Stomach (tissue), 9 donors: ENCODE measurements around the gene TEX36. TPM values are rescaled to one million over a fixed set of nuclear protein-coding genes. Genes with fewer than 3 reads are reported as not detected.
"Not testable (repeated sequence)": the region's sequence is repeated elsewhere in the genome, so short reads cannot be mapped to it uniquely, and the experiment has no call there.

Experiments used
- DNase-seq, 2 donors: peaks; one replicate each; pipeline versions ENCODE4 v3.0.0 to v3.0.0-alpha.2; 2013 to 2019
- H3K27ac ChIP-seq, 5 donors: fragments of 200-600 bp in 4 of 5; sonication (generic) in 4 of 5; one replicate each; pipeline ENCODE4 v1.5.1; 2013 to 2019; ENCODE audit warnings: mild to moderate bottlenecking in 1 of 5, moderate library complexity in 1 of 5
- H3K27me3 ChIP-seq, 3 donors: fragments of 200-600 bp; sonication (generic); one replicate each; pipeline ENCODE4 v1.5.1; 2017 to 2019; ENCODE audit warnings: mixed run types in 1 of 3
- H3K36me3 ChIP-seq, 4 donors: fragments of 200-600 bp; sonication (generic); 1 replicate in 3 of 4; 2 replicates in 1 of 4; pipeline ENCODE4 v1.5.1; 2016 to 2019
- H3K4me1 ChIP-seq, 4 donors: fragments of 200-600 bp; sonication (generic); one replicate each; pipeline ENCODE4 v1.5.1; 2016 to 2019
- H3K4me3 ChIP-seq, 4 donors: fragments of 200-600 bp; sonication (generic) in 3 of 4; one replicate each; pipeline ENCODE4 v1.5.1; 2016 to 2019; ENCODE audit warnings: mild to moderate bottlenecking in 1 of 4
- H3K9me3 ChIP-seq, 4 donors: fragments of 200-600 bp; sonication (generic); one replicate each; pipeline ENCODE4 v1.5.1; 2016 to 2019
- EP300 ChIP-seq: sonication (generic); formaldehyde crosslinking; IDR thresholded peaks from one replicate; pipeline ENCODE4 v1.6.1; 2017; ENCODE audit warnings: antibody characterized with exemption
- POLR2A ChIP-seq, 4 donors: fragments of 450-650 bp; IDR thresholded peaks; one replicate each; pipeline ENCODE4 v1.6.1; 2016; ENCODE audit warnings: antibody characterized with exemption in 4 of 4, control low read depth in 2 of 4, mild to moderate bottlenecking in 1 of 4, moderate library complexity in 1 of 4
- POLR2AphosphoS5 ChIP-seq, 3 donors: sonication (generic); formaldehyde crosslinking; IDR thresholded peaks; one replicate each; pipeline ENCODE4 v1.6.1; 2016; ENCODE audit warnings: antibody characterized with exemption in 3 of 3
- WGBS, 5 donors: extraction: QIAGEN DNeasy Blood & Tissue Kit in 3 of 5; methylation state at CpG; one replicate each; pipeline versions ENCODE4 v1.1.5 to v1.1.7; 2013 to 2018; 5-methylcytosine and 5-hydroxymethylcytosine counted together
- intact Hi-C: fragments of 100-400 bp; cut with DNase I; formaldehyde crosslinking; loops from one replicate; pipeline ENCODE4 v1.15.1; 2023; ENCODE audit warnings: low total_unique reads
- polyA plus RNA-seq, 3 donors: library from polyadenylated mRNA; stranded (reverse); fragments of 200-250 nt; gene quantifications; one replicate each; pipeline ENCODE4 v1.2.3, GENCODE V29; 2013
- total RNA-seq, 5 donors: library from RNA; depleted of rRNA; stranded (reverse); fragments of >200 nt; gene quantifications; one replicate each; pipeline versions ENCODE4 v1.1.0 to v1.2.3, GENCODE V29; 2014 to 2016
- TF ChIP-seq, protein P1 (sequence below), 7 experiments: fragments of 450-650 bp in 4 of 7; fragments of 200-600 bp in 3 of 7; sonication (generic) in 3 of 7; IDR thresholded peaks; one replicate each; pipeline ENCODE4 v1.5.1; 2016 to 2019; ENCODE audit warnings: antibody characterized with exemption in 7 of 7, control low read depth in 2 of 7, mild to moderate bottlenecking in 1 of 7
- donor health status: healthy with polysubstance abuse.
- donor health status: Bipolar disorder and iron deficiency.
- donor health status: healthy.

The TEX36 gene
- total and polyA plus RNA-seq, 8 donors: not detected

DNA sequence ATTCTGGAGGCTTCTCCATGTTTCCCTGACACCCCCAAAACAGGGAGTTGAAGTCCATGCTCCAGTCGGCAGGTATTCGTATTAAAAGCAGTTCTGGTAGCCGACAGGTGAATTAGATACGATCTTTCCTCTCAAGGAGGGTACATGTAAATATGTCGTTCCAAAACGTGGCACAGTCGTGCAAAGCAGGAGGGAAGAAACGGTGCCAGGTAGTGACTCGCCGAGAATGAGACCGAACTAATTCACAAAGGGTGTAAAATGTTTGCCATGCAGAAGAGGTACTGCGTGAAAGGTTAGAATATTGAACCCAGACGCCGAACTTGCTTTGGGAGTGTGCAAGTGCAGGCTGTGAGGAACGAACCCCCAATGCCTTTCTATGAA lies 37.0 kb upstream of the TEX36 start:
- Histone ChIP-seq H3K9me3 (peaks cover 0 to under 1% (median 0%) of the 10 kb centered on the region in 4 donors), H3K4me1 (peaks cover 19 to 38% (median 23%) of the 10 kb centered on the region in 4 donors), H3K36me3 (peaks cover 6 to 40% (median 37%) of the 10 kb centered on the region in 4 donors), H3K27me3 (no peaks in the 10 kb centered on the region), H3K27ac (peak overlapping the region; percentile 87 to 96 (median 89)), H3K4me3 (peak overlapping the region; percentile 89 to 95 (median 94))
- intact Hi-C loops: no loop called here
- DNase-seq: no peak
- WGBS, 5 donors: 0 to 2% (median 1%) methylated on average over 14 to 15 of the region's 15 CpGs
- TF ChIP-seq POLR2AphosphoS5 (IDR thresholded peaks at IDR 0.05) (no peak), EP300 (no peak), POLR2A (IDR thresholded peaks at IDR 0.05) (no peak)
- TF ChIP-seq, protein P1, sequence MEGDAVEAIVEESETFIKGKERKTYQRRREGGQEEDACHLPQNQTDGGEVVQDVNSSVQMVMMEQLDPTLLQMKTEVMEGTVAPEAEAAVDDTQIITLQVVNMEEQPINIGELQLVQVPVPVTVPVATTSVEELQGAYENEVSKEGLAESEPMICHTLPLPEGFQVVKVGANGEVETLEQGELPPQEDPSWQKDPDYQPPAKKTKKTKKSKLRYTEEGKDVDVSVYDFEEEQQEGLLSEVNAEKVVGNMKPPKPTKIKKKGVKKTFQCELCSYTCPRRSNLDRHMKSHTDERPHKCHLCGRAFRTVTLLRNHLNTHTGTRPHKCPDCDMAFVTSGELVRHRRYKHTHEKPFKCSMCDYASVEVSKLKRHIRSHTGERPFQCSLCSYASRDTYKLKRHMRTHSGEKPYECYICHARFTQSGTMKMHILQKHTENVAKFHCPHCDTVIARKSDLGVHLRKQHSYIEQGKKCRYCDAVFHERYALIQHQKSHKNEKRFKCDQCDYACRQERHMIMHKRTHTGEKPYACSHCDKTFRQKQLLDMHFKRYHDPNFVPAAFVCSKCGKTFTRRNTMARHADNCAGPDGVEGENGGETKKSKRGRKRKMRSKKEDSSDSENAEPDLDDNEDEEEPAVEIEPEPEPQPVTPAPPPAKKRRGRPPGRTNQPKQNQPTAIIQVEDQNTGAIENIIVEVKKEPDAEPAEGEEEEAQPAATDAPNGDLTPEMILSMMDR (IDR thresholded peaks at IDR 0.05): no peak

DNA sequence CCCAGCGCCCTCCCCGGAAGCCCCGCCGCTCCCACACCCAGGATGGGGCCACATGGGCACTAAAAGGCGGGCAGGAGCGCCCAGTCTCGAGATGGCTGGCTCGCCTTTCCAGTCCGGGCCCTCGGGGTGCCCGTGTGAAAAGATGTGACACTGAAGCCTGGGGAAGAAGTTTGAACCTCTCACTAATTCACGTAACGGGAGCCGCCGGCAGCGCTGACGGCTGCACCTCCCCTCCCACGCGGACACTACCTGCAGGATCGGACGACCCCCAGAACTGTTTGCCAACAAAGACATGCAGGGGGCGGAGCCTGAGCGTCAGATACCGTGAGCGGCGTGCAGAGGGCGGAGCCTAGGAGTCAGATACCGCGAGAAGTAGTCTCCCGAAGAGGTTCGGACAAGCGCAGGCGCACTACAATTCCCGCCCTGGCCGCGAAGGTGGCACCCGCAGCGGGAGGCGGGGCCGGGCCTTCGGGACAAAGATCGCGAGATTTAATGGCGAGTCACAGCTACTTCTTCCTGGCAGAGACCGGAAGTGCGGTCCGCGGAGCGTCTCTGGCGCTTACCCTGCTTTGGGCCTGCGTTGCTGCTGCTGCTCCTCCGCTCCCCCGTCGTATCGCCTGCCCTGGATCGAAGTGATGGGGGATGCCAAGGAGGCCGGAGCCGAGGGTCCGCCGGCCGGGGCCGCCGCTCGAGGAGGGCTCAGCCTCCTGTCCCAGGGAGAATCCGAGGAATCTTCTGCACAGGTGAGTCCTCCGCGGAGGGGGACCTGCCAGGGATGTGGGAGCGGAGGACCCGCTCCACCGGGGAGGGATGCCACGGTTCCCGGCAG lies 36.4 kb upstream of the TEX36 start, which contains the start of gene EDRF1:
TSS of gene EDRF1 (plus strand) at position 537 of the 829 bp plus-strand sequence. CDS start at position 636, 99 bp downstream.
- Histone ChIP-seq H3K4me3 (peak within 1 kb of the TSS; percentile 89 to 95 (median 94)), H3K27me3 (no peaks in the 10 kb centered on the region), H3K36me3 (peaks cover 3 to 34% (median 31%) of the 10 kb centered on the region in 4 donors), H3K4me1 (peaks cover 19 to 38% (median 23%) of the 10 kb centered on the region in 4 donors), H3K27ac (peak within 1 kb of the TSS; percentile 87 to 96 (median 89)), H3K9me3 (peaks cover 0 to 4% (median 0%) of the 10 kb centered on the region in 4 donors)
- DNase-seq: peak; percentile 99 to 100
- 0 to 1% (median 1%) methylated on average over 35 to 72 of the region's 72 CpGs for WGBS, 5 donors
- intact Hi-C loops: no loop called here
- TF ChIP-seq POLR2A (IDR thresholded peaks at IDR 0.05) (peak in 1 of 4 donors; percentile 76), POLR2AphosphoS5 (IDR thresholded peaks at IDR 0.05) (peak; percentile 58 to 95 (median 85)), EP300 (no peak)
- TF ChIP-seq, protein P1 (IDR thresholded peaks at IDR 0.05): peak in 1 of 7 experiments; percentile 10

DNA sequence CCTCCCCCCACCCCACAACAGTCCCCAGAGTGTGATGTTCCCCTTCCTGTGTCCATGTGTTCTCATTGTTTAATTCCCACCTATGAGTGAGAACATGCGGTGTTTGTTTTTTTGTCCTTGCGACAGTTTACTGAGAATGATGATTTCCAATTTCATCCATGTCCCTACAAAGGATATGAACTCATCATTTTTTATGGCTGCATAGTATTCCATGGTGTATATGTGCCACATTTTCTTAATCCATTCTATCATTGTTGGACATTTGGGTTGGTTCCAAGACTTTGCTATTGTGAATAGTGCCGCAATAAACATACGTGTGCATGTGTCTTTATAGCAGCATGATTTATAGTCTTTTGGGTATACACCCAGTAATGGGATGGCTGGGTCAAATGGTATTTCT lies 31.8 kb upstream of the TEX36 start:
- H3K27ac ChIP-seq, H3K27me3 ChIP-seq, H3K36me3 ChIP-seq, intact Hi-C loops, DNase-seq, H3K4me3 ChIP-seq: not testable (repeated sequence)
- peaks cover 0 to 33% (median 14%) of the 10 kb centered on the region in 4 donors for H3K9me3 ChIP-seq
- 94 to 99% (median 97%) methylated on average over 4 of the region's 4 CpGs for WGBS, 5 donors
- peaks cover 5 to 14% (median 8%) of the 10 kb centered on the region in 4 donors for H3K4me1 ChIP-seq

GRCh38 chr10:125711110-125711750 lies 28.3 kb upstream of the TEX36 start:
- no peaks in the 10 kb centered on the region for H3K27me3 ChIP-seq
- 81 to 87% (median 83%) methylated on average over 3 of the region's 3 CpGs for WGBS, 5 donors
- H3K27ac ChIP-seq: no peak overlapping the region
- no peaks in the 10 kb centered on the region for H3K36me3 ChIP-seq
- DNase-seq: no peak
- H3K4me1 ChIP-seq: peaks cover 0 to 11% (median 0%) of the 10 kb centered on the region in 4 donors
- peaks cover 0 to 33% (median 14%) of the 10 kb centered on the region in 4 donors for H3K9me3 ChIP-seq
- no peak for TF ChIP-seq POLR2A (IDR thresholded peaks at IDR 0.05)
- TF ChIP-seq POLR2AphosphoS5 (IDR thresholded peaks at IDR 0.05): no peak
- TF ChIP-seq, protein P1 (IDR thresholded peaks at IDR 0.05): no peak
- TF ChIP-seq EP300: no peak
- no peak overlapping the region for H3K4me3 ChIP-seq
- intact Hi-C loops: no loop called here
